GM18951 (cell line): ENCODE measurements around the gene VAT1.

Source experiments
- POLR2A ChIP-seq: IDR thresholded peaks from 4 replicates; pipeline ENCODE4 v1.6.1; 2011; ENCODE audit warnings: mild to moderate bottlenecking; ENCODE audit not compliant: insufficient read length, insufficient read depth; ENCODE audit errors: extremely low read depth
- in situ Hi-C: fragments of 300-500 bp; cut with MboI; formaldehyde crosslinking; loops from one replicate; pipeline ENCODE4 v1.12.0; 2022; ENCODE audit warnings: low sequenced_read_pairs, mixed read lengths, inconsistent platforms; ENCODE audit not compliant: unreplicated experiment

Gene VAT1

GRCh38 chr17:43039646-43040045 is 17.5 kb upstream of the VAT1 start:
- in situ Hi-C loops, result loop anchor here (25.0 kb wide), 1 partner anchor 273 kb away; no protein-coding TSS in a partner anchor

GRCh38 chr17:43034894-43035293 is 12.7 kb upstream of the VAT1 start:
- in situ Hi-C loops, result loop anchor here (25.0 kb wide), 1 partner anchor 277 kb away; no protein-coding TSS in a partner anchor
- no peak for TF ChIP-seq POLR2A

More at GRCh38 chr17:43039646-43040045, 17.5 kb upstream of the VAT1 start:
- no peak for TF ChIP-seq POLR2A

- TF ChIP-seq POLR2A, result no peak
- in situ Hi-C loops, result loop anchor here (25.0 kb wide), 1 partner anchor 278 kb away; no protein-coding TSS in a partner anchor
Measured at GRCh38 chr17:43033948-43034881, 12.0 kb upstream of the VAT1 start.

- in situ Hi-C loops, result loop anchor here (25.0 kb wide), 1 partner anchor 281 kb away; no protein-coding TSS in a partner anchor
- no peak for TF ChIP-seq POLR2A
Measured at GRCh38 chr17:43031666-43032065, 9.5 kb upstream of the VAT1 start.

- no peak for TF ChIP-seq POLR2A
- in situ Hi-C loops, result loop anchor here (25.0 kb wide), 1 partner anchor 282 kb away; no protein-coding TSS in a partner anchor
Measured at GRCh38 chr17:43030137-43030767, 8.1 kb upstream of the VAT1 start.

GRCh38 chr17:43028221-43028861 is 6.2 kb upstream of the VAT1 start:
- no peak for TF ChIP-seq POLR2A

GRCh38 chr17:43027091-43028032 is 5.2 kb upstream of the VAT1 start:
- in situ Hi-C loops, result loop anchor here (25.0 kb wide), 1 partner anchor 285 kb away; no protein-coding TSS in a partner anchor
- no peak for TF ChIP-seq POLR2A

More at GRCh38 chr17:43028221-43028861, 6.2 kb upstream of the VAT1 start:
- in situ Hi-C loops, result loop anchor here (25.0 kb wide), 1 partner anchor 284 kb away; no protein-coding TSS in a partner anchor

- in situ Hi-C loops, result loop anchor here (25.0 kb wide), 1 partner anchor 286 kb away; no protein-coding TSS in a partner anchor
- no peak for TF ChIP-seq POLR2A
Measured at GRCh38 chr17:43026595-43026994, 4.4 kb upstream of the VAT1 start.

GRCh38 chr17:43025766-43026537 is 3.8 kb upstream of the VAT1 start:
- in situ Hi-C loops, result loop anchor here (25.0 kb wide), 1 partner anchor 286 kb away; no protein-coding TSS in a partner anchor
- no peak for TF ChIP-seq POLR2A

- TF ChIP-seq POLR2A, result no peak
- in situ Hi-C loops, result loop anchor here (25.0 kb wide), 1 partner anchor 287 kb away; no protein-coding TSS in a partner anchor
Measured at GRCh38 chr17:43025290-43025657, 3.1 kb upstream of the VAT1 start.
